ENCODE measurements around the gene GALK2.

The GALK2 gene

GRCh38 chr15:49137861-49138260, 32.2 kb upstream of the GALK2 start:
- Histone ChIP-seq H3K79me2 (ENCODE audit: insufficient read depth, low read length) (peaks cover 9% of the 10 kb centered on the region), H3K9me2 (replicated peaks; ENCODE audit: low read depth, low read length) (no peaks in the 10 kb centered on the region), H3K4me2 (ENCODE audit: low read depth, low read length, poor library complexity, severe bottlenecking) (no peak overlapping the region), H3K9me3 (ENCODE audit: insufficient read depth, low read depth, low read length) (no peaks in the 10 kb centered on the region), H3K27me3 (ENCODE audit: insufficient read depth, low read length, poor library complexity, severe bottlenecking) (no peaks in the 10 kb centered on the region), H3K4me1 (ENCODE audit: insufficient read depth, low read length, poor library complexity, severe bottlenecking) (peaks cover 4% of the 10 kb centered on the region), H3K4me3 (ENCODE audit: low read length, poor library complexity, severe bottlenecking) (no peak overlapping the region), H3K9ac (ENCODE audit: low read depth, low read length, poor library complexity, severe bottlenecking) (no peak overlapping the region), H3K36me3 (ENCODE audit: insufficient read depth, low read length) (peaks cover 94% of the 10 kb centered on the region), H2AFZ (ENCODE audit: low read length) (no peak overlapping the region), H4K20me1 (ENCODE audit: insufficient read depth, low read length, poor library complexity, severe bottlenecking) (peaks cover 9% of the 10 kb centered on the region), H3F3A (ENCODE audit: low read depth) (no peaks in the 10 kb centered on the region)
- TF ChIP-seq EZH2phosphoT487 (IDR thresholded peaks at IDR 0.05; ENCODE audit: borderline replicate concordance) (no peak), CTCF (conservative IDR thresholded peaks at IDR 0.05; ENCODE audit: low read length) (no peak)

GRCh38 chr15:49145651-49146609, 24.1 kb upstream of the GALK2 start:
- H3K27me3 ChIP-seq (ENCODE audit: insufficient read depth, low read length, poor library complexity, severe bottlenecking), result no peaks in the 10 kb centered on the region
- TF ChIP-seq EZH2phosphoT487 (IDR thresholded peaks at IDR 0.05; ENCODE audit: borderline replicate concordance), result no peak
- TF ChIP-seq CTCF (conservative IDR thresholded peaks at IDR 0.05; ENCODE audit: low read length), result peak; percentile 91
- H4K20me1 ChIP-seq (ENCODE audit: insufficient read depth, low read length, poor library complexity, severe bottlenecking), result peaks cover 62% of the 10 kb centered on the region
- H3K9me3 ChIP-seq (ENCODE audit: insufficient read depth, low read depth, low read length), result no peaks in the 10 kb centered on the region
- H2AFZ ChIP-seq (ENCODE audit: low read length), result no peak overlapping the region
- peak overlapping the region; percentile 41 for H3K4me2 ChIP-seq (ENCODE audit: low read depth, low read length, poor library complexity, severe bottlenecking)
- H3K79me2 ChIP-seq (ENCODE audit: insufficient read depth, low read length), result peaks cover 68% of the 10 kb centered on the region
- no peaks in the 10 kb centered on the region for H3F3A ChIP-seq (ENCODE audit: low read depth)
- peaks cover 39% of the 10 kb centered on the region for H3K36me3 ChIP-seq (ENCODE audit: insufficient read depth, low read length)
- H3K9ac ChIP-seq (ENCODE audit: low read depth, low read length, poor library complexity, severe bottlenecking), result no peak overlapping the region
- no peak overlapping the region for H3K4me3 ChIP-seq (ENCODE audit: low read length, poor library complexity, severe bottlenecking)
- H3K4me1 ChIP-seq (ENCODE audit: insufficient read depth, low read length, poor library complexity, severe bottlenecking), result peaks cover 35% of the 10 kb centered on the region
- no peaks in the 10 kb centered on the region for H3K9me2 ChIP-seq (replicated peaks; ENCODE audit: low read depth, low read length)

DNA sequence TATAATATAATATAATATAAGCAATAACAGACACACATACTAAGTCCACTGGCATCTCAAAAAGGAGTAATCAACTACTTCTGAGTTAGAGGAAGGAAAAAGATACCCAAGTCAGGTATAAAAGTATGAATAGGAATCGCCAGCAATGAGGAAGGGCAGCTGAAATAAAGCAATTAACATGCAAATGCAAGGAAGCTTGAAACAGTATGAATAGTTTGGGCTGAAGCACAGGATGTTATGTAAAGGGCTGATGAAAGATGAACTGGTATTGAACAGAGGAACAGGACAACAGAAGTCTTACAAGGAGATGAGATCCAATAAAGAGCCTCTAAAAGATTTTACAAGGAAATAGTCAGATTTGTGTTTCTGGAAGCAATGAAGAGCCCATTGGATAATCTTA, 21.7 kb upstream of the GALK2 start:
- H3K9me2 ChIP-seq (replicated peaks; ENCODE audit: low read depth, low read length), result no peaks in the 10 kb centered on the region
- TF ChIP-seq EZH2phosphoT487 (IDR thresholded peaks at IDR 0.05; ENCODE audit: borderline replicate concordance), result no peak
- no peak for TF ChIP-seq CTCF (conservative IDR thresholded peaks at IDR 0.05; ENCODE audit: low read length)
- no peaks in the 10 kb centered on the region for H3K9me3 ChIP-seq (ENCODE audit: insufficient read depth, low read depth, low read length)
- H3K36me3 ChIP-seq (ENCODE audit: insufficient read depth, low read length), result peaks cover 17% of the 10 kb centered on the region; the same call in 1 of the 2 replicates
- H3K79me2 ChIP-seq (ENCODE audit: insufficient read depth, low read length), result peaks cover 88% of the 10 kb centered on the region
- H3K4me3 ChIP-seq (ENCODE audit: low read length, poor library complexity, severe bottlenecking), result peak overlapping the region; percentile 7
- H3K4me2 ChIP-seq (ENCODE audit: low read depth, low read length, poor library complexity, severe bottlenecking), result peak overlapping the region; percentile 41
- H3K4me1 ChIP-seq (ENCODE audit: insufficient read depth, low read length, poor library complexity, severe bottlenecking), result peaks cover 43% of the 10 kb centered on the region
- no peaks in the 10 kb centered on the region for H3K27me3 ChIP-seq (ENCODE audit: insufficient read depth, low read length, poor library complexity, severe bottlenecking)
- no peak overlapping the region for H3K9ac ChIP-seq (ENCODE audit: low read depth, low read length, poor library complexity, severe bottlenecking)
- H4K20me1 ChIP-seq (ENCODE audit: insufficient read depth, low read length, poor library complexity, severe bottlenecking), result peaks cover 82% of the 10 kb centered on the region
- no peaks in the 10 kb centered on the region for H3F3A ChIP-seq (ENCODE audit: low read depth)
- no peak overlapping the region for H2AFZ ChIP-seq (ENCODE audit: low read length)

Data from Loucy (cell line).